K562 (cell line): ENCODE data around the gene EEF1A2. TPM values are rescaled to one million over a fixed set of nuclear protein-coding genes. Genes with fewer than 3 reads are reported as not detected.

Experiments used
- ATAC-seq: fragments of 200-7000 bp; cut with Tn5 transposase; 3 replicates; pipeline ENCODE4 v1.9.1; 2020; ENCODE audit warnings: moderate library complexity
- BruUV-seq: library from RNA; stranded (reverse); fragments of 400-500 nt; replicated peaks from 2 replicates; lab custom pipeline; 2021; lab: Mats Ljungman, UMichigan
- CTCF ChIA-PET: fragments of 300-600 bp; formaldehyde crosslinking; extraction: SDS; loops from one replicate; lab custom pipeline; 2021; ENCODE audit warnings: low intra/inter-chr PET ratio; lab: Yijun Ruan, JAX
- POLR2A ChIA-PET: fragments of 300-600, 350-650 bp; sonication (Branson Sonifier 250); formaldehyde crosslinking; extraction: SDS; loops from one replicate; lab custom pipeline; 2021; ENCODE audit warnings: antibody characterized with exemption, inconsistent platforms; lab: Yijun Ruan, JAX
- DNase-seq, 4 experiments: peaks; one replicate each; pipeline versions ENCODE4 v3.0.0 to v3.0.0-alpha.2; 2011 to 2018; ENCODE audit warnings: low spot score in 3 of 4, mixed read lengths in 3 of 4; ENCODE audit errors: extremely low read depth in 1 of 4
- FAIRE-seq: peaks from 2 replicates; lab custom pipeline; 2011; peaks lifted over from hg19 to GRCh38; lab: Jason Lieb, UNC
- H2AFZ ChIP-seq: 2 replicates; pipeline ENCODE4 v1.6.0; 2011; ENCODE audit warnings: low read depth, low read length, control low read depth, inconsistent platforms
- H3K27ac ChIP-seq: fragments of 200-600 bp; 3 replicates; pipeline ENCODE4 v1.8.0; 2011; ENCODE audit warnings: low read depth, mild to moderate bottlenecking, control low read depth, inconsistent platforms, low read length, moderate library complexity, mixed read lengths; ENCODE audit errors: extremely low read depth
- H3K27me3 ChIP-seq, 2 experiments: fragments of 300-600 bp in 1 of 2; 2 replicates in 1 of 2; 3 replicates in 1 of 2; pipeline versions ENCODE4 v1.6.0 to v1.8.0; 2011; ENCODE audit warnings: inconsistent platforms in 2 of 2, low read length in 2 of 2, mild to moderate bottlenecking in 1 of 2, mixed read lengths in 1 of 2, moderate library complexity in 1 of 2; ENCODE audit not compliant: control insufficient read depth in 2 of 2, insufficient read depth in 2 of 2
- H3K36me3 ChIP-seq: fragments of 300-600 bp; 3 replicates; pipeline ENCODE4 v1.8.0; 2011; ENCODE audit warnings: mild to moderate bottlenecking, low read length, inconsistent platforms; ENCODE audit not compliant: control insufficient read depth, insufficient read depth
- H3K4me1 ChIP-seq, 2 experiments: fragments of 200-600 bp in 1 of 2; replicated peaks in 1 of 2; 2 replicates in 1 of 2; 3 replicates in 1 of 2; pipeline versions ENCODE4 v1.5.1 to v1.8.0; 2011; ENCODE audit warnings: inconsistent platforms in 2 of 2, low read length in 2 of 2, mild to moderate bottlenecking in 1 of 2, mixed read lengths in 1 of 2, moderate library complexity in 1 of 2; ENCODE audit not compliant: control insufficient read depth in 2 of 2, insufficient read depth in 2 of 2
- H3K4me2 ChIP-seq: 2 replicates; pipeline ENCODE4 v1.6.1; 2011; ENCODE audit warnings: low read length, control low read depth, inconsistent platforms, mixed read lengths; ENCODE audit not compliant: insufficient read depth
- H3K4me3 ChIP-seq: fragments of 200-600 bp; sonication (generic), shearing (Covaris generic); 2 replicates; pipeline ENCODE4 v1.5.1; 2016; ENCODE audit warnings: control low read depth, inconsistent platforms
- H3K79me2 ChIP-seq: fragments of 200-600 bp; 3 replicates; pipeline ENCODE4 v1.8.0; 2011; ENCODE audit warnings: low read length, inconsistent platforms; ENCODE audit not compliant: control insufficient read depth, insufficient read depth
- H3K9ac ChIP-seq, 2 experiments: 2 replicates each; pipeline versions ENCODE4 v1.6.0 to v1.6.1; 2011; ENCODE audit warnings: low read depth in 2 of 2, low read length in 2 of 2, control low read depth in 1 of 2, inconsistent platforms in 1 of 2, mild to moderate bottlenecking in 1 of 2, mixed read lengths in 1 of 2; ENCODE audit not compliant: insufficient read depth in 1 of 2
- H3K9me1 ChIP-seq: one replicate; pipeline ENCODE4 v1.6.0; 2011; ENCODE audit warnings: inconsistent platforms, mild to moderate bottlenecking, low read length, moderate library complexity; ENCODE audit not compliant: control insufficient read depth, insufficient read depth
- H3K9me3 ChIP-seq: replicated peaks from 2 replicates; pipeline ENCODE4 v1.5.1; 2011; ENCODE audit warnings: low read depth, low read length, inconsistent platforms; ENCODE audit not compliant: control insufficient read depth, insufficient read depth
- H4K20me1 ChIP-seq: replicated peaks from 2 replicates; pipeline ENCODE4 v1.6.1; 2011; ENCODE audit warnings: low read length, inconsistent platforms, mixed read lengths; ENCODE audit not compliant: control insufficient read depth, insufficient read depth
- FOXK2 ChIP-seq, 2 experiments: fragments of 450-650 bp; IDR thresholded peaks in 1 of 2; conservative IDR thresholded peaks in 1 of 2; 2 replicates each; pipeline ENCODE4 v1.6.1; 2016; ENCODE audit warnings: low read depth in 2 of 2, mild to moderate bottlenecking in 1 of 2
- GABPB2 ChIP-seq: fragments of 250-450 bp; sonication (Bioruptor Pico); conservative IDR thresholded peaks from 2 replicates; pipeline ENCODE4 v1.5.1; 2021; ENCODE audit warnings: mild to moderate bottlenecking
- HDAC3 ChIP-seq: fragments of 450-650 bp; IDR thresholded peaks from 2 replicates; pipeline ENCODE4 v1.6.1; 2018; ENCODE audit warnings: borderline replicate concordance, mild to moderate bottlenecking, moderate library complexity; ENCODE audit not compliant: partially characterized antibody
- NFATC3 ChIP-seq: fragments of 450-650 bp; IDR thresholded peaks from 2 replicates; pipeline ENCODE4 v1.6.1; 2017; ENCODE audit warnings: mild to moderate bottlenecking
- NFRKB ChIP-seq: fragments of 450-650 bp; IDR thresholded peaks from 2 replicates; pipeline ENCODE4 v1.6.1; 2016; ENCODE audit warnings: low read depth
- RBM14 ChIP-seq: fragments of 200-400 bp; formaldehyde crosslinking; IDR thresholded peaks from 2 replicates; pipeline ENCODE4 v1.6.1; 2018; ENCODE audit warnings: low read depth, mild to moderate bottlenecking, low read length, moderate library complexity, borderline replicate concordance; ENCODE audit not compliant: insufficient read depth
- ZNF212 ChIP-seq: fragments of 450-650 bp; formaldehyde crosslinking; IDR thresholded peaks from 2 replicates; pipeline ENCODE4 v1.4.0; 2020; ENCODE audit warnings: mild to moderate bottlenecking
- WGBS: fragments of 100-300 bp; shearing (Covaris generic); methylation state at CpG from one replicate; pipeline ENCODE4 v1.1.6; 2016; ENCODE audit warnings: low coverage, mixed read lengths; ENCODE audit not compliant: insufficient coverage; ENCODE audit errors: missing lambda C conversion rate; 5-methylcytosine and 5-hydroxymethylcytosine counted together
- in situ Hi-C: fragments of 300-500 bp; cut with MboI; formaldehyde crosslinking; loops from 4 replicates; pipeline ENCODE4 v1.15.0; 2018; ENCODE audit warnings: inconsistent platforms, mixed read lengths
- intact Hi-C: fragments of 100-400 bp; cut with micrococcal nuclease; formaldehyde crosslinking; loops from 2 replicates; pipeline ENCODE4 v1.14.2; 2022
- polyA plus RNA-seq, 8 experiments: library from polyadenylated mRNA; depleted of rRNA in 4 of 8; stranded (reverse) in 5 of 8; unstranded in 3 of 8; fragments of >200 nt; fragmentation: Nextera tagmentation in 2 of 8; fragmentation: Illumina TruSeq in 1 of 8; extraction: Ambion mirVana in 2 of 8; extraction: Trizol in 1 of 8; gene quantifications; 2 replicates each; pipeline versions ENCODE4 v1.2.1 to v1.2.3, GENCODE V29; 2011 to 2014; ENCODE audit warnings: inconsistent platforms in 1 of 8, missing spikeins in 1 of 8
- total RNA-seq, 7 experiments: library from RNA; depleted of rRNA in 6 of 7; stranded (reverse); fragments of >200 nt in 6 of 7; fragmentation: Illumina TruSeq in 2 of 7; extraction: Trizol in 2 of 7; gene quantifications; 2 replicates each; pipeline versions ENCODE4 v1.2.1 to v1.2.3, GENCODE V29; 2011 to 2021; ENCODE audit warnings: low replicate concordance in 1 of 7
- TF ChIP-seq, protein P1 (sequence below): sonication (generic); formaldehyde crosslinking; IDR thresholded peaks from 2 replicates; pipeline ENCODE4 v1.8.0; 2022; ENCODE audit warnings: missing genetic modification reagents, mild to moderate bottlenecking, moderate library complexity, borderline replicate concordance
- TF ChIP-seq, protein P2 (sequence below): fragments of 450-650 bp; formaldehyde crosslinking; IDR thresholded peaks from 2 replicates; pipeline ENCODE4 v1.4.0; 2020; ENCODE audit warnings: mild to moderate bottlenecking, mixed read lengths
- TF ChIP-seq, protein P3 (sequence below): fragments of 450-650 bp; IDR thresholded peaks from 2 replicates; pipeline ENCODE4 v1.6.1; 2017; ENCODE audit warnings: antibody characterized with exemption, mild to moderate bottlenecking

Gene EEF1A2
- total and polyA plus RNA-seq, 9 of the 15 experiments (the other 6 are each of a cell fraction or from before 2014, with no cell fraction given): 0.04 to 29.6 (median 11.5) TPM

DNA sequence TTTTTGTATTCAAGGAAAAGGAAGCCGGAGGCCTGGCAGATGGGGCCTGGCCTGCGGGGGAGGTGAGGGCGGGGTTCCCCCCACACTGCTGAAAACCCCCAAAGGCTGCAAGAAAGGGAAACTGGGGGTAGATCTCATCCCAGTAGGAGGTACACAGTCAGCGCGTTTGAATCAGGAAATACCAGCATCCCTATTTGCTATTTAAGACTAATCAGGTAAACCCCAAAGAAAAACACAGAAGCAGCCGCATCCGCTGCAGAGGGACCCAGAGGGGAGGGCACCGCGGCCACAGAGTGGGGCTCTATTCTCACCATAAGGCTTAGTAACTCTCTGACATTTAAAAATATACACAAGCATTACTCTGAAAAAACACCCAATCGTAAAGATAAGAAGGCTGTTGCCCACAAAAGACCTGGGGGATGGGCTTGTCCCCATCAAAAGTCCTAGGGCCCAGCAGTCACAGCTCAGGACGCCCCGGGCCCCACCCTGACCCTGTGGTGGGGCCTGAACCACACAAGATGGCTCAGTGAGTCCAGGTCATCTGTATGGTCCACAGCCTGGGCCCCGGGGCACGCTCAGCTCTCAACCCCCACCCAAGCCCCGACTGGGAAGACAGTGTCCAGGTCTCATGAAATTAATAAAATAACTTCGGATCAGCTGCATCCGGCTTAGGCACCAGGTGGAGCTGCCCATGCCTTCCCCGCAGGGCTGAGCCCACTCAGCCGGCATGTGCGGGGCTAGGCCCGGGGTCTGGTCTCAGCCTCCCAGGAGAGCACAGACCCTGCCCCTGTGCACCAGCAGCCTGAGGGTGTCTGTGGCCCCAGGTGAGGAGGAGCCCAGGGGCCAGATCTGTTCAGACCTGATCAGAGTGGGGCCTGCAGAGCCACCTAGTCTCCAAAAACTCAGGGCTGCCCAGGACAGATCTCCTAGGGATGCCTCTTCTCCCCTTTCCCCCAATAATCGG lies 57.5 kb downstream of the EEF1A2 start (continued):
- TF ChIP-seq, protein P1, sequence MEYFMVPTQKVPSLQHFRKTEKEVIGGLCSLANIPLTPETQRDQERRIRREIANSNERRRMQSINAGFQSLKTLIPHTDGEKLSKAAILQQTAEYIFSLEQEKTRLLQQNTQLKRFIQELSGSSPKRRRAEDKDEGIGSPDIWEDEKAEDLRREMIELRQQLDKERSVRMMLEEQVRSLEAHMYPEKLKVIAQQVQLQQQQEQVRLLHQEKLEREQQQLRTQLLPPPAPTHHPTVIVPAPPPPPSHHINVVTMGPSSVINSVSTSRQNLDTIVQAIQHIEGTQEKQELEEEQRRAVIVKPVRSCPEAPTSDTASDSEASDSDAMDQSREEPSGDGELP (CRISPR knock-in tag): no peak
- TF ChIP-seq, all 486 proteins: peak for 0

DNA sequence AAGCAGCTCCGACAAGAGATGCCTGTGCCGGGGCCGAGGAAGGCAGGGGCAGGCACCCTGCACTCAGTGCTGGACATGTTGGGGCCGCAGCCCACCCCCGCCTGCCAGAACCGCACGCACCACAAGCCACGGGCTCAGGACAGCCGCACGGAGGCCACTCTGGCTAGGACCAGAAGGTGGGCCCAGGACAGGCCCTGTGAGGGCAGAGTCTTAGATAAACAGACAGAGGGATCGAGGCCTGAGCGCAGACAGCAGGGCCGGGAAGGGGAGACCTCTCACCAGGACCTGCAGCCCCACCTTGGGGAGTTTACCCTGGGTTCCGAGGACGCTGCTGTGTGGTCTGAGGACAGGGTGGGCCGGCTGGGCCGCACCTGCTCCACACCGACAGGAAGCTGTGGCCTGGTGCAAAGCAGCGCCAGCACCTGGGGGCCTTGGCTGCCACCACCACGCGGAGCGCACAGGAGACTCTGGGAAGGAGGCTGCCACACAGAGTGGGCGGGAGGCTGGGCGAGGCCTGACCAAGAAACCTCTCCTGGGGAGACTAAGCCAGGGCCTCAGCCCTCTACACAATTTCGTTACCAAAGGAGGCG lies 58.4 kb downstream of the EEF1A2 start:
- no peak overlapping the region for H3K4me2 ChIP-seq
- DNase-seq: no peak
- FAIRE-seq: no peak
- no peaks in the 10 kb centered on the region for H3K79me2 ChIP-seq
- intact Hi-C loops (no loop called here), in situ Hi-C loops (no loop called here)
- ChIA-PET POLR2A (interaction anchor here (0.5 kb wide), 1 partner anchor 96 kb away, joined by 4 read pairs; no protein-coding TSS in a partner anchor), CTCF (no interaction called here)
- BruUV-seq: no TSS peak
- H3K27me3 ChIP-seq: peaks cover 20 to 45% of the 10 kb centered on the region in 2 experiments
- H3K36me3 ChIP-seq: no peaks in the 10 kb centered on the region
- peaks cover 0 to 19% of the 10 kb centered on the region in 2 experiments; a peak in 2 of 5 replicates for H3K4me1 ChIP-seq
- no peaks in the 10 kb centered on the region for H4K20me1 ChIP-seq
- H3K27ac ChIP-seq: no peak overlapping the region
- H3K4me3 ChIP-seq: no peak overlapping the region
- WGBS: 6% methylated on average over 23 of the region's 26 CpGs
- H2AFZ ChIP-seq: no peak overlapping the region
- no peak overlapping the region; a peak in 1 of 4 replicates for H3K9ac ChIP-seq
- no peak for ATAC-seq
- H3K9me3 ChIP-seq: peaks cover 4% of the 10 kb centered on the region; the same call in 1 of the 2 replicates
- no peaks in the 10 kb centered on the region for H3K9me1 ChIP-seq
- TF ChIP-seq HDAC3 (no peak), ZNF212 (CRISPR knock-in tag) (no peak), GABPB2 (no peak), FOXK2 (conservative IDR thresholded peaks at IDR 0.05 in 1 of 2, IDR thresholded peaks at IDR 0.05 in 1 of 2; ENCODE audit: low read depth in 2 of 2) (no peak), NFATC3 (no peak), RBM14 (no peak), NFRKB (no peak)
- TF ChIP-seq, protein P2, sequence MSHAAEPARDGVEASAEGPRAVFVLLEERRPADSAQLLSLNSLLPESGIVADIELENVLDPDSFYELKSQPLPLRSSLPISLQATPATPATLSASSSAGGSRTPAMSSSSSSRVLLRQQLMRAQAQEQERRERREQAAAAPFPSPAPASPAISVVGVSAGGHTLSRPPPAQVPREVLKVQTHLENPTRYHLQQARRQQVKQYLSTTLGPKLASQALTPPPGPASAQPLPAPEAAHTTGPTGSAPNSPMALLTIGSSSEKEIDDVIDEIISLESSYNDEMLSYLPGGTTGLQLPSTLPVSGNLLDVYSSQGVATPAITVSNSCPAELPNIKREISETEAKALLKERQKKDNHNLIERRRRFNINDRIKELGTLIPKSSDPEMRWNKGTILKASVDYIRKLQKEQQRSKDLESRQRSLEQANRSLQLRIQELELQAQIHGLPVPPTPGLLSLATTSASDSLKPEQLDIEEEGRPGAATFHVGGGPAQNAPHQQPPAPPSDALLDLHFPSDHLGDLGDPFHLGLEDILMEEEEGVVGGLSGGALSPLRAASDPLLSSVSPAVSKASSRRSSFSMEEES (CRISPR knock-in tag): no peak
- TF ChIP-seq, protein P3, sequence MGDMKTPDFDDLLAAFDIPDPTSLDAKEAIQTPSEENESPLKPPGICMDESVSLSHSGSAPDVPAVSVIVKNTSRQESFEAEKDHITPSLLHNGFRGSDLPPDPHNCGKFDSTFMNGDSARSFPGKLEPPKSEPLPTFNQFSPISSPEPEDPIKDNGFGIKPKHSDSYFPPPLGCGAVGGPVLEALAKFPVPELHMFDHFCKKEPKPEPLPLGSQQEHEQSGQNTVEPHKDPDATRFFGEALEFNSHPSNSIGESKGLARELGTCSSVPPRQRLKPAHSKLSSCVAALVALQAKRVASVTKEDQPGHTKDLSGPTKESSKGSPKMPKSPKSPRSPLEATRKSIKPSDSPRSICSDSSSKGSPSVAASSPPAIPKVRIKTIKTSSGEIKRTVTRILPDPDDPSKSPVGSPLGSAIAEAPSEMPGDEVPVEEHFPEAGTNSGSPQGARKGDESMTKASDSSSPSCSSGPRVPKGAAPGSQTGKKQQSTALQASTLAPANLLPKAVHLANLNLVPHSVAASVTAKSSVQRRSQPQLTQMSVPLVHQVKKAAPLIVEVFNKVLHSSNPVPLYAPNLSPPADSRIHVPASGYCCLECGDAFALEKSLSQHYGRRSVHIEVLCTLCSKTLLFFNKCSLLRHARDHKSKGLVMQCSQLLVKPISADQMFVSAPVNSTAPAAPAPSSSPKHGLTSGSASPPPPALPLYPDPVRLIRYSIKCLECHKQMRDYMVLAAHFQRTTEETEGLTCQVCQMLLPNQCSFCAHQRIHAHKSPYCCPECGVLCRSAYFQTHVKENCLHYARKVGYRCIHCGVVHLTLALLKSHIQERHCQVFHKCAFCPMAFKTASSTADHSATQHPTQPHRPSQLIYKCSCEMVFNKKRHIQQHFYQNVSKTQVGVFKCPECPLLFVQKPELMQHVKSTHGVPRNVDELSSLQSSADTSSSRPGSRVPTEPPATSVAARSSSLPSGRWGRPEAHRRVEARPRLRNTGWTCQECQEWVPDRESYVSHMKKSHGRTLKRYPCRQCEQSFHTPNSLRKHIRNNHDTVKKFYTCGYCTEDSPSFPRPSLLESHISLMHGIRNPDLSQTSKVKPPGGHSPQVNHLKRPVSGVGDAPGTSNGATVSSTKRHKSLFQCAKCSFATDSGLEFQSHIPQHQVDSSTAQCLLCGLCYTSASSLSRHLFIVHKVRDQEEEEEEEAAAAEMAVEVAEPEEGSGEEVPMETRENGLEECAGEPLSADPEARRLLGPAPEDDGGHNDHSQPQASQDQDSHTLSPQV: no peak
